MCF 10A (cell line): ENCODE results near the gene MDP1. TPM values are rescaled to one million over a fixed set of nuclear protein-coding genes. Genes with fewer than 3 reads are reported as not detected.

Experiments
- BruUV-seq: library from RNA; stranded (reverse); fragments of 400-500 nt; replicated peaks from 2 replicates; lab custom pipeline; 2021; lab: Mats Ljungman, UMichigan
- CTCF ChIA-PET: fragments of 300-600 bp; sonication (Branson Sonifier 250); formaldehyde crosslinking; extraction: SDS; loops from one replicate; lab custom pipeline; 2021; ENCODE audit warnings: antibody characterized with exemption, inconsistent platforms; lab: Yijun Ruan, JAX
- POLR2A ChIA-PET: fragments of 300-600, 350-650 bp; sonication (Branson Sonifier 250); formaldehyde crosslinking; extraction: SDS; loops from one replicate; lab custom pipeline; 2020; ENCODE audit warnings: antibody characterized with exemption, inconsistent platforms; lab: Yijun Ruan, JAX
- DNase-seq: peaks from one replicate; pipeline ENCODE4 v3.0.0-alpha.2; 2018; ENCODE audit not compliant: unreplicated experiment
- H3K27ac Mint-ChIP-seq: one replicate; pipeline ENCODE4 v1.8.0; 2022; ENCODE audit warnings: mild to moderate bottlenecking, low read depth, mixed read lengths; ENCODE audit not compliant: unreplicated experiment
- H3K27me3 Mint-ChIP-seq: one replicate; pipeline ENCODE4 v1.8.0; 2022; ENCODE audit warnings: mixed read lengths; ENCODE audit not compliant: insufficient read depth, unreplicated experiment
- H3K36me3 Mint-ChIP-seq: one replicate; pipeline ENCODE4 v1.8.0; 2022; ENCODE audit warnings: mild to moderate bottlenecking, moderate library complexity, mixed read lengths; ENCODE audit not compliant: insufficient read depth, unreplicated experiment
- H3K4me1 Mint-ChIP-seq: one replicate; pipeline ENCODE4 v1.8.0; 2022; ENCODE audit warnings: mixed read lengths; ENCODE audit not compliant: insufficient read depth, unreplicated experiment
- H3K4me3 Mint-ChIP-seq: one replicate; pipeline ENCODE4 v1.8.0; 2022; ENCODE audit warnings: mild to moderate bottlenecking, moderate library complexity, mixed read lengths; ENCODE audit not compliant: unreplicated experiment
- H3K9me3 Mint-ChIP-seq: one replicate; pipeline ENCODE4 v1.8.0; 2022; ENCODE audit warnings: mixed read lengths; ENCODE audit not compliant: unreplicated experiment
- CTCF ChIP-seq: fragments of 200-600 bp; IDR thresholded peaks from one replicate; pipeline ENCODE4 v1.8.0; 2022; ENCODE audit warnings: antibody characterized with exemption, mild to moderate bottlenecking; ENCODE audit not compliant: unreplicated experiment
- intact Hi-C: fragments of 100-400 bp; cut with micrococcal nuclease; formaldehyde crosslinking; loops from 2 replicates; pipeline ENCODE4 v1.14.1; 2022
- total RNA-seq: library from RNA; stranded (reverse); gene quantifications from 2 replicates; pipeline ENCODE4 v1.2.3, GENCODE V29; 2022

The MDP1 gene
- total RNA-seq, 1 experiment from 2014 or later: 20.2 TPM

DNA sequence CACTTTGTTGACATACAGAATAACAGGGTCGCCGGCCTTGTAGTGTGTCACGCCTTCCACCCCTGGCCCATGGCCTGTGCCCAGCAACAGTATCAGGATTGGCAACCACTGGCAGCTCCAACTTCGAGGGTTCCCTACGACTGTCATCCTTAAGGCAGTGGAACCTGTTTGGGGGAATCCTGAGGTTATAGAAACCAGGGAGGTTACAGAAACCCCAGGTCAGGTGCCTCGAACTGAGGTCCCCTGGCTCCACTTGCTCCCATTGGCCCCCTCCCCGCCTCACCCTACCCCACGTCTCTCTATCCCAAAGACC is 21.0 kb downstream of the MDP1 start:
- CTCF ChIA-PET: interaction anchor here (1.1 to 3.3 kb wide), 6 partner anchors 11 to 236 kb away, joined by 3 to 17 read pairs (median 5); partner anchors contain the start of gene TSSK4
- Mint-ChIP-seq H3K9me3 (no peaks in the 10 kb centered on the region), H3K27ac (peak overlapping the region; percentile 96), H3K4me3 (peak overlapping the region; percentile 81), H3K36me3 (peaks cover 48% of the 10 kb centered on the region), H3K27me3 (no peaks in the 10 kb centered on the region), H3K4me1 (peaks cover 23% of the 10 kb centered on the region)
- intact Hi-C loops: loop anchor here (5.0 kb wide), 1 partner anchor 47 kb away; the partner anchor contains the start of gene TINF2
- TF ChIP-seq CTCF: no peak
- POLR2A ChIA-PET: interaction anchor here (0.8 to 3.9 kb wide), 18 partner anchors 13 to 115 kb away, joined by 3 to 68 read pairs (median 13); partner anchors contain the start of genes CHMP4A, DCAF11, DHRS1 and GMPR2
- TSS peak; percentile 36 for BruUV-seq
- no peak for DNase-seq

GRCh38 chr14:24194186-24194872 is 21.5 kb downstream of the MDP1 start:
- no peak for DNase-seq
- Mint-ChIP-seq H3K27ac (peak overlapping the region; percentile 96), H3K4me1 (peaks cover 25% of the 10 kb centered on the region), H3K27me3 (no peaks in the 10 kb centered on the region), H3K9me3 (no peaks in the 10 kb centered on the region), H3K36me3 (peaks cover 43% of the 10 kb centered on the region), H3K4me3 (peak overlapping the region; percentile 81)
- intact Hi-C loops: no loop called here
- BruUV-seq: no TSS peak
- TF ChIP-seq CTCF: no peak
- ChIA-PET POLR2A (interaction anchor here (1.4 to 3.9 kb wide), 12 partner anchors 14 to 104 kb away, joined by 4 to 68 read pairs (median 18); partner anchors contain the start of genes CHMP4A, DCAF11, DHRS1 and GMPR2), CTCF (interaction anchor here (0.7 to 3.3 kb wide), 7 partner anchors 10 to 237 kb away, joined by 3 to 17 read pairs (median 5); partner anchors contain the start of gene TSSK4)

GRCh38 chr14:24192933-24193332 is 22.9 kb downstream of the MDP1 start:
- Mint-ChIP-seq H3K36me3 (peaks cover 44% of the 10 kb centered on the region), H3K27me3 (no peaks in the 10 kb centered on the region), H3K9me3 (no peaks in the 10 kb centered on the region), H3K27ac (peak overlapping the region; percentile 30), H3K4me3 (no peak overlapping the region), H3K4me1 (peaks cover 24% of the 10 kb centered on the region)
- intact Hi-C loops: no loop called here
- DNase-seq: no peak
- ChIA-PET POLR2A (interaction anchor here (1.0 to 3.9 kb wide), 2 partner anchors 13 to 50 kb away, joined by 3 to 29 read pairs; partner anchors contain the start of gene TINF2), CTCF (interaction anchor here (1.1 kb wide), 1 partner anchor 84 kb away, joined by 3 read pairs; no protein-coding TSS in a partner anchor)
- TF ChIP-seq CTCF: no peak
- no TSS peak for BruUV-seq

- intact Hi-C loops: no loop called here
- Mint-ChIP-seq H3K4me1 (peaks cover 18% of the 10 kb centered on the region), H3K36me3 (peaks cover 57% of the 10 kb centered on the region), H3K9me3 (no peaks in the 10 kb centered on the region), H3K4me3 (no peak overlapping the region), H3K27ac (no peak overlapping the region), H3K27me3 (no peaks in the 10 kb centered on the region)
- BruUV-seq: no TSS peak
- no peak for DNase-seq
- ChIA-PET CTCF (no interaction called here), POLR2A (interaction anchor here (0.8 to 3.7 kb wide), 2 partner anchors 22 to 80 kb away, joined by 3 to 27 read pairs; partner anchors contain the start of gene CHMP4A)
- TF ChIP-seq CTCF: no peak
Observed at GRCh38 chr14:24190416-24190815, 25.4 kb downstream of the MDP1 start.
